HG02759 (cell line): ENCODE measurements around the gene DHRS2.

ENCODE experiments used
- ATAC-seq: cut with Tn5 transposase; IDR thresholded peaks from one replicate; pipeline ENCODE4 v1.9.1; 2021; ENCODE audit warnings: mild to moderate bottlenecking, moderate library complexity; ENCODE audit not compliant: unreplicated experiment

DHRS2 gene

GRCh38 chr14:23612354-23612732 lies 23.8 kb upstream of the DHRS2 start:
- ATAC-seq, result no peak

DNA sequence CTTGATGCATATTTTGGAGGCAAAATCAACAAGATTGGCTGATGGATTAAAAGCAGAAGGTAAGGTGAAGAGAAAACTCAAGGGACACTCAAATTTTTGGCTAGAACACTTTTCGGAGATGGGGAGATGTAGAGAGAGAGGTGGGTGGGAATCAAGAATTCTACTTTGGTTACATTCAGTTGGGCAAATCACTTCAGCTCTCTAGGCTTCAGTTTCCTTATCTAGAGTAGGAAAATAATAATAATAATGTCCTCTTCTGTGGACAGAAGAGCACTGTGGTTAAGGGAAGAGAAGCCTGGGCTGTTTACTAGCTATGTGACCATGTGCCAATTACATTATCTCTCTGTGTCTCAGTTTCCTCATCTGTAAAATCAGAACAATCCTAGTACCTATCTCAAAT lies 23.4 kb upstream of the DHRS2 start:
- ATAC-seq, result no peak

GRCh38 chr14:23613242-23614070 lies 22.7 kb upstream of the DHRS2 start:
- no peak for ATAC-seq

GRCh38 chr14:23614395-23614828 lies 21.8 kb upstream of the DHRS2 start:
- ATAC-seq, result no peak

DNA sequence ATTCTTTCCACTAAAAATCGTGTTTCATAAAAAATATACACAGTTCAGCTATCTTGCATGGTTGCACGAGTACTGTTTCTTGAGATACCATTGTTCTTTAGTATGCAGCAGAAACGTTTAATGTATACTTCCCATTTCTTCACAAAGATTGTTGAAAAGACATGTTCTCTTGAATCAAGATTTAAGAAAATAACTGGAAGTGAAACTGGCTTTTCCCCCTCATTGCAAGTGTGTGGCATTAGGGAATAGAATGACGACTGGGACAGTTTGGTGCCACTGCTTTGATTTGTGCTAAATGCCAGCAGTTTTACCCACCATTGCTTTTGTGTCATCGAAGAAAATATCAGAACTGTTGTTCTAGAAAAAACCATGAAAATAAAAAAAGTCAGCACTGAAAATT lies 20.3 kb upstream of the DHRS2 start:
- no peak for ATAC-seq

GRCh38 chr14:23617539-23617938 lies 18.6 kb upstream of the DHRS2 start:
- no peak for ATAC-seq

GRCh38 chr14:23618415-23618988 lies 17.7 kb upstream of the DHRS2 start:
- no peak for ATAC-seq

DNA sequence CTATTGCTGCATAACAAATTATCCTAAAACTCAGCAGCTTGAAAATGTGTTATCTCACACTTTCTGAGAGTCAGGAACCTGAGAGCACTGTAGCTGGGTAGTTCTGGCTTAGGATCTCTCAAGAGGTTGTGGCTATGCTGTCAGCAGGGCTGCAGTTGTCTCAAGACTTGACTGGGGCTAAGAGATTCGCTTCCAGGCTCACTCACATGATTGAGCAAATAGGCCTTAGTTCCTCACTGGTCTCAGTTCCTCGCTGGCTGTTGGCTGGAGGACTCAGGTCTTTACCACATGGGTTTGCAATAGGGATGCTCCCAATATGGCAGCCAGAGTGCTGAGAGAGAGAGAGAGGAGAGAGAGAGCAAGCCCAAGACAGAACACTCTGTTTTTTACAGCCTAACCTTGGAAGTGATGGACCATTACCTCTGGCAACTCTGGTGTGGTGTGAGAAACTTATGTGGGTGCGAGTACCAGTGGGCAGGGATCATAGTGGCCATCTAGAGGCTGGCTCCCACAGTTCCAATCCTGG lies 15.9 kb upstream of the DHRS2 start:
- ATAC-seq, result no peak

DNA sequence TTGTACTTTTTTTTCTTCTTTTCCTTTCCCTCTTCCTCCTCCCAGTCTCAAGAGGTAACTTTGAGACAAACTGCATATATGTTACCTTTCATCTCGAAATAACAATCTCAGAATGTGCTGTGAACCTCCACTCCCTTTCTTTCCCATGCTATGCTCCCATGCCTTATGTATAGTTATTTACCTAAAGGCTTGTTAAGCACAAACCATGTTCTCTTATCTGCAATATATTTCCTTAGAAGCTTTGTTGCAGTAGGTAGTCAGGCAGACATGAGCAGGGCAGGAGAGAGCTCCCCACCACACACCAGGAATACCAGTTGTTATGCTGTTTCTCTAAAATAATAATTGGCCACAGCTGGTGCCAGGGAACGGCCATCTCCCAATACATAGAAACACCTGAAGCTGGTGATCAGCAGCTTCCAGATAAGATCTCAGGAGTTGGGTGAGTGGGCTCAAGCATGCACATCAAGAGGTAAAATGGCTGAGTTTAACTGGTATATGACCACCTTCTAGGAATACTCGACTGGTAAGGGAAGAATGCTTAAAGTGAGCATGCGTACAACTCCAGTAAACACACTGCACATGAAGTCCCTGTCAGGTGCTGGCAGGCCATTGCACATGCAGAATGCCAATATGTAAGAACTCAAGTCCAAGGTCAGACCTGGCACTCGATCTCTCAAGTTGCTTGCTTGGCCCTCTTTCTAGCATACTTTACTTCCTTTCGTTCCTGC lies 14.8 kb upstream of the DHRS2 start:
- no peak for ATAC-seq

GRCh38 chr14:23621932-23622730 lies 14.0 kb upstream of the DHRS2 start:
- no peak for ATAC-seq

GRCh38 chr14:23622990-23623389 lies 13.2 kb upstream of the DHRS2 start:
- ATAC-seq, result no peak

GRCh38 chr14:23623962-23624361 lies 12.2 kb upstream of the DHRS2 start:
- ATAC-seq, result no peak

DNA sequence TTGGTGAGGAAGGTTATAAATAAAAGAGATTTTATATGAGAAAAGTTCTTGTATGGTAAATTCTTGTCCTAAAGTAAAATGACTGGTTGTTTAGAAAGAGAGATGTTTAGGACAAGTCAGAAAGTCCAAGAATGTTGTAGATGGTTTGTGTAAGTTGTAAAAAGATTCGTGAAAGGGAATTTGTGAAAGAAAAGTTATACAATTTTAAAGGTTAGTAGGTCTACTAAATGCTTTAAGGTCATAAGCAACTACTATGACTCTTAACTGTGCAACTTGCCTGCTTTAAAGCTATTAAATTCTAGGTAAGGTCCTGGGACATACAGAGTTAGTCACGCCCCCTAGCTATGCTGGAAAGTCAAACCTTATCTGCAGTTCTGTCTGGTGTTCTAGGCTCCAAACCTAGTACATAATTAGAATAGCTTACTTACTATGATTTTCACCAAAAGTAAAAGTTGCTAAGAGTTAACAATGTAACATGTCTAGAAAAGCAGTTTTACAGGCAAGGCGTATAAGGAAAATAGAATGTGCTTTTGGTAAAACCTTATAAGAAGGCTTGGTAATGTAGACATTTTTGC lies 11.2 kb upstream of the DHRS2 start:
- ATAC-seq, result no peak

DNA sequence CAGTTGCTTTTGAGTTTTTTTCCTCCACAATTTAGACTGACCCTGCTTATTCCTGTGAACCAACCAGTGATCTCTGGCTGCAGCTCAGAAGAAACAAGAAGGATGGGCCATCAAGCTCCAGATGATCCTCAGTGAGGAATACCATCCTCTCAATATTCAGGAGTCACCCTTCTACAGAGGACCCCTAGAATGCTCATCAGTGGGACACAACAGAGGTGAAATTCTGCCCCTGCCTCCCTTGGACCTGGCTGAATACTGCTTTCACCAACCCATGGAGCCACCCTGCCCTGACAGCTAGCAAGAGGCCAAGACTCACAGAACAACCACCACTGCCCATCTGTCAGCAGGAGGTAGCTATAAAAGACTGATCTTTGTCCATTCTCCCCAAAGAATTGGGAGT lies 9.2 kb upstream of the DHRS2 start:
- no peak for ATAC-seq

- ATAC-seq, result no peak
These were observed 8.2 kb upstream of the DHRS2 start for GRCh38 chr14:23627961-23628360.

- ATAC-seq, result no peak
These were observed 7.0 kb upstream of the DHRS2 start for GRCh38 chr14:23629204-23629603.

GRCh38 chr14:23629832-23630396 lies 6.2 kb upstream of the DHRS2 start:
- no peak for ATAC-seq

- ATAC-seq, result no peak
These were observed 5.5 kb upstream of the DHRS2 start for GRCh38 chr14:23630687-23631086.

DNA sequence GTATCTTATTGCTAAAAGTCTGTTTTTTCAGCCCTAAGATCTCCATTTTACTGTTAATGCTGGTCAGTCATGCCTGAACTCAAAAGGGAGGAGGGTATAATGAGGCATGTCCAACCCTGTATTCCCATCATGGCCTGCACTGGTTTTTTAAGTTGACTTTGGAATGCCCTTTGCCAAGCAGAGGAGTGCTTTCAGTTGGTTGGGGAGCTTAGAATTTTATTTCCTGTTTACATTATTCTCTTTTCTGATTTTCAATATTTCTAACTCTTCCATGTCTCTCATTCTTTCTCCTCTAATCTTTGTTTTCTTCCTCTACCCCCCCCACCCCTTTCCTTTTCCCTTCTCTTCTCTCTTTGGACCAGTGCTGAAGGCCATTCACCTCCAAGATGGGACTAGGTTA lies 4.9 kb upstream of the DHRS2 start:
- ATAC-seq, result no peak
